ENCODE results near the gene MACROD1. TPM values are rescaled to one million over a fixed set of nuclear protein-coding genes. Genes with fewer than 3 reads are reported as not detected.

The MACROD1 gene
- total and polyA plus RNA-seq, 2 of the 13 experiments (the other 11 are each of a cell fraction or from before 2014, with no cell fraction given): 23.1 to 34.5 TPM

GRCh38 chr11:64098318-64098831, 67.5 kb downstream of the MACROD1 start (continued):
- TF ChIP-seq TCF12 (IDR thresholded peaks at IDR 0.05): no peak
- TF ChIP-seq TCF12 (CRISPR knock-in tag; IDR thresholded peaks at IDR 0.05): no peak
- TF ChIP-seq ZMYM3 (CRISPR knock-in tag; IDR thresholded peaks at IDR 0.05): peak; percentile 88
- peak; percentile 54 for TF ChIP-seq ASH2L (IDR thresholded peaks at IDR 0.05; ENCODE audit: insufficient read length, low read depth, low read length)
- TF ChIP-seq BRF2 (CRISPR knock-in tag; IDR thresholded peaks at IDR 0.05): no peak
- TF ChIP-seq ZNF264 (CRISPR knock-in tag; IDR thresholded peaks at IDR 0.05): no peak
- TF ChIP-seq ZNF3 (CRISPR knock-in tag; IDR thresholded peaks at IDR 0.05): no peak
- no peak; the same call in 1 of the 2 replicates for TF ChIP-seq RXRB (CRISPR knock-in tag; IDR thresholded peaks at IDR 0.05; ENCODE audit: borderline replicate concordance)
- TF ChIP-seq ZSCAN21 (CRISPR knock-in tag; IDR thresholded peaks at IDR 0.05; ENCODE audit: borderline replicate concordance): no peak
- no peak for TF ChIP-seq ZNF20 (CRISPR knock-in tag; IDR thresholded peaks at IDR 0.05)
- TF ChIP-seq ZMYM4 (CRISPR knock-in tag; IDR thresholded peaks at IDR 0.05): 0 out of 2 replicates have a peak, but pooled peaks have one; percentile 11
- TF ChIP-seq GFI1 (CRISPR knock-in tag; IDR thresholded peaks at IDR 0.05; ENCODE audit: borderline replicate concordance): 0 out of 2 replicates have a peak, but pooled peaks have one; percentile 51
- no peak for TF ChIP-seq ARHGAP35 (CRISPR knock-in tag; IDR thresholded peaks at IDR 0.05; ENCODE audit: borderline replicate concordance)
- no peak for TF ChIP-seq SMYD3 (CRISPR knock-in tag; IDR thresholded peaks at IDR 0.05)
- no peak for TF ChIP-seq NCOA2 (CRISPR knock-in tag; IDR thresholded peaks at IDR 0.05)
- TF ChIP-seq ZNF644 (CRISPR knock-in tag; IDR thresholded peaks at IDR 0.05; ENCODE audit: low read depth): 0 out of 2 replicates have a peak, but pooled peaks have one; percentile 42
- TF ChIP-seq ZMYM2 (CRISPR knock-in tag; IDR thresholded peaks at IDR 0.05): no peak
- no peak for TF ChIP-seq ZMAT3 (CRISPR knock-in tag; conservative IDR thresholded peaks at IDR 0.05)
- TF ChIP-seq BRD4 (CRISPR knock-in tag; IDR thresholded peaks at IDR 0.05): no peak

Data from HepG2 (cell line).